IMR-90 (cell line): ENCODE data around the gene MTNR1B.

Experiments
- CEBPB ChIP-seq: IDR thresholded peaks from 2 replicates; pipeline ENCODE4 v1.6.1; 2012; ENCODE audit warnings: low read depth, low read length, improper control_type of control experiment
- NFE2L2 ChIP-seq: fragments of 150-350 bp; IDR thresholded peaks from 2 replicates; pipeline ENCODE4 v1.6.1; 2016; ENCODE audit warnings: low read depth, mild to moderate bottlenecking, low read length
- POLR2A ChIP-seq: IDR thresholded peaks from 2 replicates; pipeline ENCODE4 v1.6.1; 2012; ENCODE audit warnings: mild to moderate bottlenecking, low read depth, low read length
- RFX5 ChIP-seq: IDR thresholded peaks from 2 replicates; pipeline ENCODE4 v1.8.0; 2012; ENCODE audit warnings: low read depth, mild to moderate bottlenecking, low read length, moderate library complexity
- SMC3 ChIP-seq: fragments of 150-350 bp; IDR thresholded peaks from 2 replicates; pipeline ENCODE4 v1.6.1; 2016; ENCODE audit warnings: low read depth, mild to moderate bottlenecking, antibody characterized with exemption, low read length, moderate library complexity
- TF ChIP-seq, protein P1 (sequence below): conservative IDR thresholded peaks from 2 replicates; pipeline ENCODE4 v1.5.1; 2012; ENCODE audit warnings: mild to moderate bottlenecking, low read depth, low read length, improper control_type of control experiment
- TF ChIP-seq, protein P2 (sequence below): fragments of 150-350 bp; IDR thresholded peaks from 2 replicates; pipeline ENCODE4 v1.6.1; 2016; ENCODE audit warnings: low read depth, mild to moderate bottlenecking, low read length, moderate library complexity, borderline replicate concordance
- TF ChIP-seq, protein P3 (sequence below): fragments of 150-350 bp; IDR thresholded peaks from 2 replicates; pipeline ENCODE4 v1.6.1; 2017; ENCODE audit warnings: mild to moderate bottlenecking, antibody characterized with exemption, low read length, low read depth

DNA sequence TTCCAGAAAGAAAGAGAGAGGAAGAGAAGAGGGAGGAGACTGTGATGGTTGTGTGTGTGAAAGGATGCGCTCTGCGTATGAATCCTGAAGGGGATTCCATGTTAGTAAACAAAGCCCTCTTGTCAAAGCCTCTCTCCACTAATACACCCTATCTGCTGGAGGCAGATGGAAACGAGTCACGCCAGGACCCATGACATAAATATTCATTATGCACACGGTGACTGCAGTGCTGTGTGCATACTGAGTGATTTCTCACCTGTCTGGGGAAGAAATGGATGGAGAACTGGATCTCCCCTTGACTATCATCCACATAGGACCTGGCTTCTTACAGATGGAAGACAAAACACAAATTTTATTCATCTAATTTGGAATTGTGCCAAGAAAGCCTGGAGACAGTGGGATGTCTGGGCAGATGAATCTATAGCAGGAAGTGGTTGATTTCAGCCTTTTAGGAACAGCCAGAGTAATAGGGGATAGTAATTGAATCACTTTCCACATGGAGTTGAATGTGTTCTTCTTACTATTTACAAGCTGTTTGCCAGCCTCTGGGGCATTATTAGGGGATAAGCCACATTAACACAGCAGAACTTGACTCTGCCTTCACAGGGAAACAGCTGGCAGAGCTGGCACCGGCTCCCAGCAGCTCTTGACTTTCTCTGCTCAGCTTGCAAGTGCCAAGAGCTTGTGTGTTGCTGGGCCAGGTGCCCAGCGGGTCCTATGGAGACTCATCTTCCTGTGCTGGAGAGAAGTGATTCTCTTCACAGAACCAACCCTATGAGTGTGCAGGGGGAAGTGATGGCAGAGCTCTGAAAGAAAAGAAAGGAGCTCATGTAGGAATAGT is 9.0 kb downstream of the MTNR1B start:
- TF ChIP-seq, protein P1, sequence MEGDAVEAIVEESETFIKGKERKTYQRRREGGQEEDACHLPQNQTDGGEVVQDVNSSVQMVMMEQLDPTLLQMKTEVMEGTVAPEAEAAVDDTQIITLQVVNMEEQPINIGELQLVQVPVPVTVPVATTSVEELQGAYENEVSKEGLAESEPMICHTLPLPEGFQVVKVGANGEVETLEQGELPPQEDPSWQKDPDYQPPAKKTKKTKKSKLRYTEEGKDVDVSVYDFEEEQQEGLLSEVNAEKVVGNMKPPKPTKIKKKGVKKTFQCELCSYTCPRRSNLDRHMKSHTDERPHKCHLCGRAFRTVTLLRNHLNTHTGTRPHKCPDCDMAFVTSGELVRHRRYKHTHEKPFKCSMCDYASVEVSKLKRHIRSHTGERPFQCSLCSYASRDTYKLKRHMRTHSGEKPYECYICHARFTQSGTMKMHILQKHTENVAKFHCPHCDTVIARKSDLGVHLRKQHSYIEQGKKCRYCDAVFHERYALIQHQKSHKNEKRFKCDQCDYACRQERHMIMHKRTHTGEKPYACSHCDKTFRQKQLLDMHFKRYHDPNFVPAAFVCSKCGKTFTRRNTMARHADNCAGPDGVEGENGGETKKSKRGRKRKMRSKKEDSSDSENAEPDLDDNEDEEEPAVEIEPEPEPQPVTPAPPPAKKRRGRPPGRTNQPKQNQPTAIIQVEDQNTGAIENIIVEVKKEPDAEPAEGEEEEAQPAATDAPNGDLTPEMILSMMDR = no peak
- TF ChIP-seq, protein P2, sequence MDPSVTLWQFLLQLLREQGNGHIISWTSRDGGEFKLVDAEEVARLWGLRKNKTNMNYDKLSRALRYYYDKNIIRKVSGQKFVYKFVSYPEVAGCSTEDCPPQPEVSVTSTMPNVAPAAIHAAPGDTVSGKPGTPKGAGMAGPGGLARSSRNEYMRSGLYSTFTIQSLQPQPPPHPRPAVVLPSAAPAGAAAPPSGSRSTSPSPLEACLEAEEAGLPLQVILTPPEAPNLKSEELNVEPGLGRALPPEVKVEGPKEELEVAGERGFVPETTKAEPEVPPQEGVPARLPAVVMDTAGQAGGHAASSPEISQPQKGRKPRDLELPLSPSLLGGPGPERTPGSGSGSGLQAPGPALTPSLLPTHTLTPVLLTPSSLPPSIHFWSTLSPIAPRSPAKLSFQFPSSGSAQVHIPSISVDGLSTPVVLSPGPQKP = no peak
- no peak for TF ChIP-seq RFX5
- TF ChIP-seq, protein P3, sequence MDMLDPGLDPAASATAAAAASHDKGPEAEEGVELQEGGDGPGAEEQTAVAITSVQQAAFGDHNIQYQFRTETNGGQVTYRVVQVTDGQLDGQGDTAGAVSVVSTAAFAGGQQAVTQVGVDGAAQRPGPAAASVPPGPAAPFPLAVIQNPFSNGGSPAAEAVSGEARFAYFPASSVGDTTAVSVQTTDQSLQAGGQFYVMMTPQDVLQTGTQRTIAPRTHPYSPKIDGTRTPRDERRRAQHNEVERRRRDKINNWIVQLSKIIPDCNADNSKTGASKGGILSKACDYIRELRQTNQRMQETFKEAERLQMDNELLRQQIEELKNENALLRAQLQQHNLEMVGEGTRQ = no peak
- TF ChIP-seq CEBPB = no peak
- TF ChIP-seq POLR2A = no peak
- TF ChIP-seq NFE2L2 = no peak
- TF ChIP-seq SMC3 = no peak
